Measurements from ENCODE around the gene TCFL5. TPM values are rescaled to one million over a fixed set of nuclear protein-coding genes. Genes with fewer than 3 reads are reported as not detected.

TCFL5 gene
- total RNA-seq, 1 experiment from 2014 or later = 25.7 TPM

GRCh38 chr20:62844182-62844581 lies 17.4 kb downstream of the TCFL5 start:
- DNase-seq = no peak
- Histone ChIP-seq H3K27me3 (ENCODE audit: control insufficient read depth, insufficient read depth, low read length) (no peaks in the 10 kb centered on the region), H3K4me3 (ENCODE audit: insufficient read depth, low read depth, low read length) (no peak overlapping the region), H3K36me3 (replicated peaks; ENCODE audit: control insufficient read depth, insufficient read depth, low read length) (peaks cover 4% of the 10 kb centered on the region)

- H3K4me3 ChIP-seq (ENCODE audit: insufficient read depth, low read depth, low read length) = no peak overlapping the region
- H3K36me3 ChIP-seq (replicated peaks; ENCODE audit: control insufficient read depth, insufficient read depth, low read length) = peaks cover 4% of the 10 kb centered on the region
- H3K27me3 ChIP-seq (ENCODE audit: control insufficient read depth, insufficient read depth, low read length) = no peaks in the 10 kb centered on the region
- no peak for DNase-seq
Observed at GRCh38 chr20:62843656-62844055, 18.0 kb downstream of the TCFL5 start.

- H3K4me3 ChIP-seq (ENCODE audit: insufficient read depth, low read depth, low read length) = no peak overlapping the region
- peaks cover 5% of the 10 kb centered on the region for H3K36me3 ChIP-seq (replicated peaks; ENCODE audit: control insufficient read depth, insufficient read depth, low read length)
- peak; percentile 20 for DNase-seq
- no peaks in the 10 kb centered on the region for H3K27me3 ChIP-seq (ENCODE audit: control insufficient read depth, insufficient read depth, low read length)
Observed at GRCh38 chr20:62841705-62842212, 19.9 kb downstream of the TCFL5 start.

GRCh38 chr20:62840244-62841197 lies 21.1 kb downstream of the TCFL5 start:
- peak; percentile 57 for DNase-seq
- Histone ChIP-seq H3K27me3 (ENCODE audit: control insufficient read depth, insufficient read depth, low read length) (no peaks in the 10 kb centered on the region), H3K36me3 (replicated peaks; ENCODE audit: control insufficient read depth, insufficient read depth, low read length) (peaks cover 2% of the 10 kb centered on the region), H3K4me3 (ENCODE audit: insufficient read depth, low read depth, low read length) (no peak overlapping the region)

GRCh38 chr20:62839816-62840215 lies 21.8 kb downstream of the TCFL5 start:
- peaks cover 2% of the 10 kb centered on the region for H3K36me3 ChIP-seq (replicated peaks; ENCODE audit: control insufficient read depth, insufficient read depth, low read length)
- no peak overlapping the region for H3K4me3 ChIP-seq (ENCODE audit: insufficient read depth, low read depth, low read length)
- H3K27me3 ChIP-seq (ENCODE audit: control insufficient read depth, insufficient read depth, low read length) = no peaks in the 10 kb centered on the region
- DNase-seq = no peak

- DNase-seq = peak; percentile 22
- H3K36me3 ChIP-seq (replicated peaks; ENCODE audit: control insufficient read depth, insufficient read depth, low read length) = peaks cover 2% of the 10 kb centered on the region
- H3K4me3 ChIP-seq (ENCODE audit: insufficient read depth, low read depth, low read length) = no peak overlapping the region
- no peaks in the 10 kb centered on the region for H3K27me3 ChIP-seq (ENCODE audit: control insufficient read depth, insufficient read depth, low read length)
Observed at GRCh38 chr20:62839261-62839660, 22.4 kb downstream of the TCFL5 start.

- DNase-seq = no peak
- Histone ChIP-seq H3K4me3 (ENCODE audit: insufficient read depth, low read depth, low read length) (no peak overlapping the region), H3K36me3 (replicated peaks; ENCODE audit: control insufficient read depth, insufficient read depth, low read length) (peaks cover 2% of the 10 kb centered on the region), H3K27me3 (ENCODE audit: control insufficient read depth, insufficient read depth, low read length) (no peaks in the 10 kb centered on the region)
Observed at GRCh38 chr20:62838128-62838891, 23.3 kb downstream of the TCFL5 start.

- no peaks in the 10 kb centered on the region for H3K27me3 ChIP-seq (ENCODE audit: control insufficient read depth, insufficient read depth, low read length)
- peaks cover 2% of the 10 kb centered on the region for H3K36me3 ChIP-seq (replicated peaks; ENCODE audit: control insufficient read depth, insufficient read depth, low read length)
- no peak for DNase-seq
Observed at GRCh38 chr20:62837790-62838127, 23.9 kb downstream of the TCFL5 start.

GRCh38 chr20:62836967-62837490 lies 24.6 kb downstream of the TCFL5 start:
- H3K4me3 ChIP-seq (ENCODE audit: insufficient read depth, low read depth, low read length) = no peak overlapping the region
- peak; percentile 22 for DNase-seq
- H3K36me3 ChIP-seq (replicated peaks; ENCODE audit: control insufficient read depth, insufficient read depth, low read length) = peaks cover 3% of the 10 kb centered on the region
- no peaks in the 10 kb centered on the region for H3K27me3 ChIP-seq (ENCODE audit: control insufficient read depth, insufficient read depth, low read length)

More at GRCh38 chr20:62837790-62838127, 23.9 kb downstream of the TCFL5 start:
- no peak overlapping the region for H3K4me3 ChIP-seq (ENCODE audit: insufficient read depth, low read depth, low read length)

GRCh38 chr20:62835931-62836861 lies 25.4 kb downstream of the TCFL5 start:
- Histone ChIP-seq H3K36me3 (replicated peaks; ENCODE audit: control insufficient read depth, insufficient read depth, low read length) (peaks cover 5% of the 10 kb centered on the region), H3K4me3 (ENCODE audit: insufficient read depth, low read depth, low read length) (no peak overlapping the region)
- DNase-seq = peak; percentile 60

GRCh38 chr20:62834967-62835730 lies 26.5 kb downstream of the TCFL5 start:
- no peak overlapping the region for H3K4me3 ChIP-seq (ENCODE audit: insufficient read depth, low read depth, low read length)
- DNase-seq = peak; percentile 31
- peaks cover 5% of the 10 kb centered on the region for H3K36me3 ChIP-seq (replicated peaks; ENCODE audit: control insufficient read depth, insufficient read depth, low read length)
- H3K27me3 ChIP-seq (ENCODE audit: control insufficient read depth, insufficient read depth, low read length) = no peaks in the 10 kb centered on the region

More at GRCh38 chr20:62835931-62836861, 25.4 kb downstream of the TCFL5 start:
- H3K27me3 ChIP-seq (ENCODE audit: control insufficient read depth, insufficient read depth, low read length) = no peaks in the 10 kb centered on the region

- peak; percentile 60 for DNase-seq
- no peaks in the 10 kb centered on the region for H3K27me3 ChIP-seq (ENCODE audit: control insufficient read depth, insufficient read depth, low read length)
- no peak overlapping the region for H3K4me3 ChIP-seq (ENCODE audit: insufficient read depth, low read depth, low read length)
- peaks cover 5% of the 10 kb centered on the region for H3K36me3 ChIP-seq (replicated peaks; ENCODE audit: control insufficient read depth, insufficient read depth, low read length)
Observed at GRCh38 chr20:62832951-62833391, 28.7 kb downstream of the TCFL5 start.
